NCI-H446 (cell line): ENCODE data around the gene ADAD1.

Experiments used
- DNase-seq, 2 experiments: peaks; one replicate each; lab custom pipeline; 2025; lab: John Stamatoyannopoulos, UW

ADAD1 gene

GRCh38 chr4:122456231-122457116 is 77.7 kb downstream of the ADAD1 start, which contains the start of gene IL2:
IL2 (minus strand) TSS chr4:122456725; CDS start chr4:122456440, 285 bp downstream.
- DNase-seq = no peak

GRCh38 chr4:122458625-122459024 is 79.8 kb downstream of the ADAD1 start:
- no peak for DNase-seq

DNA sequence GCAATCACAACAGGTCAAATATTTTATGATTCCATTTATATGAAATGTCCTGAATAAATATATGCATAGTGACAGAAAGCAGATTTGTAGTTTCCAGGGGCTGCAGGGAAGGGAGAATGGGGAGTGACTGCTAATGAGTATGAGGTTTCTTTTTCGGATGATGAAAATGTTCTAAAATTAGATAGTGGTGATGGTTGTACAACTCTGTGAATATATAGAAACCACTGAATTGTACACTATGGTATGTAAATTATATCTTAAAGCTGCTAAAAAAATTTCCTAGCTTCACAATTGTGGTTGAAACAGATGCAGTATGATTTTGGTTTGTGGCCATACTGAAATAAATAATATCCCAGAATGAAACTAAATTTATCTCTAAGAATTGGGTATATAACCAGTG is 90.6 kb downstream of the ADAD1 start:
- no peak for DNase-seq

- no peak for DNase-seq
Measured at GRCh38 chr4:122475233-122475632, 96.4 kb downstream of the ADAD1 start.

DNA sequence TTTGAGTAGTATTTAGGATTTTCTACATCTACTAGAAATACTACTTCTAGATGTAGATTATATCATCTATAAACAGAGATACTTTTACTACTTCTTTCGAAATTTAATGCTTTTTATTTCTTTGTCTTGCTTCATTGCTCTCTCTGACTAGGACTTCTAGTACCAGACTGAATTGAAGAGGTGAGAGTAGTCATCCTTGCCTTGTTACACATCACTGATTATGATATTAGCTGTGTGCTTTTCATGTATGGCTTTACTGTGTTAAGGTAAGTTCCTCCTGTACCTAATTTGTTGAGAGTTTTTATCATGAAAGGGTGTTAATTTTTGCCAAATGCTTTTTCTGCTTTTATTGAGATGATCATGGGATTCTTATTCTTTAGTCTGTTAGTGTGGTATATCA is 97.3 kb downstream of the ADAD1 start:
- DNase-seq = no peak

DNA sequence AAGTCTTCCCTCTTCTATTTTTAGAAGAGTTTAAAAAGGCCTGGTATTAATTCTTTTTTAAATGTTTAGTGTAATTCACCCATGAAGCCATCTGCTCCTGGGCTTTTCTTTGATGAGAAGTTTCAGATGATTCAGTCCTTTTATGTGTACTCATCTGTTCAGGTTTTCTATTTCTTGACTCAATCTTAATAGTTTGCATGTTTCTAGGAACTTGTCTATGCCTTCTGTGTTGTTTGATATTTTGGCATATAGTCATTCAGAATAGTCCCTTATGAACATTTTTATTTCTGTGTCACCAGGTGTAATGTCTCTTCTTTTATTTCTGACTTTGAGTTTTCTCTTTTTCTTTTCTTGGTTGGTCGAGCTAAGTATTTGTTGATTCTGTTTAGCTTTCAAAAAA is 97.9 kb downstream of the ADAD1 start:
- no peak for DNase-seq
